ENCODE results near the gene PCSK4. TPM values are rescaled to one million over a fixed set of nuclear protein-coding genes. Genes with fewer than 3 reads are reported as not detected.
A peak's percentile ranks its signal among the peaks of the same experiment; 100 is the strongest.

Gene PCSK4
- total RNA-seq, 1 donor from 2014 or later, result 2.5 TPM

- DNase-seq (ENCODE audit: low read depth), result peak; percentile 72
- H3K4me3 ChIP-seq (ENCODE audit: low read depth, low read length), result peak overlapping the region; percentile 61
- TF ChIP-seq CTCF (conservative IDR thresholded peaks at IDR 0.05; ENCODE audit: low read depth, low read length), result no peak
Measured at GRCh38 chr19:1507763-1508506, 17.8 kb upstream of the PCSK4 start.

- DNase-seq (ENCODE audit: low read depth), result no peak
- no peak for TF ChIP-seq CTCF (conservative IDR thresholded peaks at IDR 0.05; ENCODE audit: low read depth, low read length)
- peak overlapping the region; percentile 61 for H3K4me3 ChIP-seq (ENCODE audit: low read depth, low read length)
Measured at GRCh38 chr19:1507192-1507660, 17.1 kb upstream of the PCSK4 start.

- no peak for DNase-seq (ENCODE audit: low read depth)
- no peak for TF ChIP-seq CTCF (conservative IDR thresholded peaks at IDR 0.05; ENCODE audit: low read depth, low read length)
- no peak overlapping the region for H3K4me3 ChIP-seq (ENCODE audit: low read depth, low read length)
Measured at GRCh38 chr19:1505991-1506881, 16.1 kb upstream of the PCSK4 start.

- H3K4me3 ChIP-seq (ENCODE audit: low read depth, low read length), result no peak overlapping the region
- TF ChIP-seq CTCF (conservative IDR thresholded peaks at IDR 0.05; ENCODE audit: low read depth, low read length), result no peak
- no peak for DNase-seq (ENCODE audit: low read depth)
Measured at GRCh38 chr19:1505012-1505411, 14.9 kb upstream of the PCSK4 start.

DNA sequence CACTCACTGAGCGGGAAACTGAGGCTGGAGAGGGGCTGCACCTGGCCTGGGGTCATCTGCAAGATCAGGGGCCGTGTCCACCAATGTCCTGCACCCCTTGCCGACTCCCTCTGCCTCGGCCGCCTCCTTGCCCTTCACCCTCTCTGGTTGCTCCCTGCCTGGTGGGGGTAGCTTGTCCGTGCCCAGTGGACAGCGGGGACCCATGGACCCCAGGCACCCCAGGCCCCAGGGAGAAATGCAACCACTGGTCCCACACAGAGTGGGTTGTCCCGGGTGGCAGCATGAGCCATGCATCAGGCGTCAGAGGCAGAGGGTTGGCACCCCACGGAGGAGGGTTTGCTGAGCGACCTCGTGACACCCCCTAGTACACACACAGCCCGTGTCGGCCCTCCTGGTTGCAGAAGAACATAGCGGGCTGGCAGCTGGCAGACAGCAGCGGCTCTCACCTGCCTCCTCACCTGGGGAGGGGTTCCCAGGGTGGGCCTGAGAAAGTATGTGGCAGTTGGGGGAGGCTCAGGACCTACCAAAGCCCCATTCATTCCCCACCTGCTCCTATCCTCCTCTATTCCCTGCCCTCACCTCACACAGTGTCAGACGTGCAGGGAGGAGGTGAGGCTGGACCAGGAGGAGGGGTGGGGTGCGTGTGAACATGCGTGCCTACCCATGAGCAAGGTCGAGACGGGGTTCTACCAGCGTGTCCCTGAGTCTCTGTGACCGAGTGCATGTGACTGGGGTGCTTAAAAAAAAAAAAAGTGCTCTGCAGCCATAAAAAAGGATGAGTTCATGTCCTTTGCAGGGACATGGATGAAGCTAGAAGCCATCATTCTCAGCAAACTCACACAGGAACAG is 14.0 kb upstream of the PCSK4 start:
- H3K4me3 ChIP-seq (ENCODE audit: low read depth, low read length), result no peak overlapping the region
- DNase-seq (ENCODE audit: low read depth), result no peak
- no peak for TF ChIP-seq CTCF (conservative IDR thresholded peaks at IDR 0.05; ENCODE audit: low read depth, low read length)

DNA sequence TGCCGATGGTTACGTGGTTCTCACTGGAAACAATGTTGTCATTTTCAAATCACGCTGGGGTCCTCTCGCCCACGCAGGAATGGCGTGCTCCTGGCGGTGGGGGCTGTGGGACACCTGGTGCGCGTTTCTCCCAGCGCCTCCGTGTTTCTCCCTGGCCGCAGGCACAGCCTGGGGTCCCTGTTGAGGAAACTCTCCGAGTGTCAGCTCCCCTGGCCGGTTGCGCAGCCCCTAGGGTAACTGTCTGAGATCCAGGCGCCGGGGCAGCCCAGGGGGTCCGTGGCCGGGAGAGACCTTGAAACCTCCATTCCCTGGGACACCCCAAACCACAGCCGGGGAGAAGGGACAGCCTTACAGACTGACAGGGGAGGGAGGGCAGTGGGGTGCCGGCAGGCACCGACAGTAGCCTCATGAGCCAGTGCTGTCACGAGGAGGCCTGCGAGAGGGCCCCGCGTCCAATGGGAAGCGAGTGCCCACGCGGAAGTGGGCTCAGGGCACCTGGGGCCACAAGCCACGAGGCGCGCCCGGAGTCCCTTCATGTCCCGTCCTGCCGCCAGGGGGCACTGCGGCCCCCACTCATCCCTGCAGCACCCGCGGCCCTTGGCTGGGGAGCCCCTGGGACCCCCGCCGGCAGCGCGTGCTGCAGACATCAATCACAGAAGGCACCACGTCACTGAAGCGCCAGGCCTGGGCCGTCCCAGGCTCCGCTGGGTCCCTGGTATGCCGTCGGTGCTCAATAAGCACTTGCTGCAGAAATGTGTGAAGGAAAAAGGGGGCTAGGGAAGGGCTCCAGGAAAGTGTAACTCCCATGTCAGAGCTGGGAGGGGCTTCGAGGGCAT is 13.2 kb upstream of the PCSK4 start:
- peak overlapping the region; percentile 6 for H3K4me3 ChIP-seq (ENCODE audit: low read depth, low read length)
- DNase-seq (ENCODE audit: low read depth), result no peak
- peak; percentile 69 for TF ChIP-seq CTCF (conservative IDR thresholded peaks at IDR 0.05; ENCODE audit: low read depth, low read length)
